WTC11 (cell line): ENCODE data around the gene P3R3URF. TPM values are rescaled to one million over a fixed set of nuclear protein-coding genes. Genes with fewer than 3 reads are reported as not detected.

Source experiments
- ERG ChIP-seq: fragments of 250-450 bp; sonication (Bioruptor Pico); IDR thresholded peaks from 2 replicates; pipeline ENCODE4 v1.8.0; 2021; ENCODE audit warnings: mild to moderate bottlenecking
- FOXJ3 ChIP-seq: sonication (generic); formaldehyde crosslinking; IDR thresholded peaks from 2 replicates; pipeline ENCODE4 v1.9.0; 2021; ENCODE audit warnings: missing genetic modification reagents, mild to moderate bottlenecking, borderline replicate concordance
- HMGXB4 ChIP-seq: sonication (generic); formaldehyde crosslinking; IDR thresholded peaks from 2 replicates; pipeline ENCODE4 v1.8.1; 2023; ENCODE audit warnings: mild to moderate bottlenecking, moderate library complexity, missing genetic modification reagents
- MLX ChIP-seq: sonication (generic); formaldehyde crosslinking; IDR thresholded peaks from 2 replicates; pipeline ENCODE4 v1.8.1; 2023; ENCODE audit warnings: mild to moderate bottlenecking, missing genetic modification reagents, moderate library complexity
- NR2C2 ChIP-seq: sonication (generic); formaldehyde crosslinking; IDR thresholded peaks from 2 replicates; pipeline ENCODE4 v1.8.0; 2022; ENCODE audit warnings: mild to moderate bottlenecking, missing genetic modification reagents
- PRRX2 ChIP-seq: fragments of 250-450 bp; sonication (Bioruptor Pico); IDR thresholded peaks from 2 replicates; pipeline ENCODE4 v1.8.0; 2021; ENCODE audit warnings: mild to moderate bottlenecking
- RORB ChIP-seq: fragments of 250-450 bp; sonication (Bioruptor Pico); IDR thresholded peaks from 2 replicates; pipeline ENCODE4 v1.9.0; 2021; ENCODE audit warnings: mild to moderate bottlenecking
- STAT6 ChIP-seq: sonication (generic); formaldehyde crosslinking; conservative IDR thresholded peaks from 2 replicates; pipeline ENCODE4 v1.8.1; 2023; ENCODE audit warnings: mild to moderate bottlenecking, low read depth, missing genetic modification reagents, moderate library complexity
- TP53 ChIP-seq: sonication (generic); formaldehyde crosslinking; IDR thresholded peaks from 2 replicates; pipeline ENCODE4 v1.8.1; 2023; ENCODE audit warnings: mild to moderate bottlenecking, missing genetic modification reagents
- ZNF281 ChIP-seq: sonication (generic); formaldehyde crosslinking; IDR thresholded peaks from 2 replicates; pipeline ENCODE4 v1.8.0; 2023; ENCODE audit warnings: mild to moderate bottlenecking, missing genetic modification reagents
- ZNF396 ChIP-seq: fragments of 250-450 bp; sonication (Bioruptor Pico); IDR thresholded peaks from 2 replicates; pipeline ENCODE4 v1.8.0; 2021; ENCODE audit warnings: mild to moderate bottlenecking, moderate library complexity, borderline replicate concordance
- total RNA-seq: library from RNA; stranded (reverse); gene quantifications from 3 replicates; pipeline ENCODE4 v1.2.3, GENCODE V29; 2021
- TF ChIP-seq, protein P1 (sequence below): fragments of 250-450 bp; sonication (Bioruptor Pico); conservative IDR thresholded peaks from 2 replicates; pipeline ENCODE4 v1.9.0; 2021; ENCODE audit warnings: mild to moderate bottlenecking
- TF ChIP-seq, protein P2 (sequence below): sonication (generic); formaldehyde crosslinking; IDR thresholded peaks from 2 replicates; pipeline ENCODE4 v1.8.1; 2022; ENCODE audit warnings: low read depth, missing genetic modification reagents, borderline replicate concordance

The P3R3URF gene
- total RNA-seq, 1 experiment from 2014 or later = not detected

DNA sequence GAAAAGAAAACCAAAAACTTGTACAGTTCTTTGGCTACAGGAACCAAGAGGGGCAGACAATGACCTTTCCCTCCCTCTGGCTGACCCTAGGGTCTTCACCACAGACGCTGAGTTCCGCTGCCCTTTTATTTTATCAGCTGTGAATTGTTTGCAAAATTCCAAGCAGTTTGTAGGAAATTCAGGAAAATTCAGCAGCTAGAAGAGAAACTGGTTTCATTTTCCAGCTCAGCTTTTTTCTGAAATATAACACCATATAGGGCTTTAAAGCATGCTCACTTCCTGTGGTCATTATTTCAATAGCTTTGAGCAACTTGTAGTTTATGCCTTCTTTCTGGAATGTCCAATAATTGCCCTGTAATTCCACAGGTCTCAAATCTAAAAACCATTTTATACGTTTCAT is 38.4 kb downstream of the P3R3URF start (continued):
- no peak for TF ChIP-seq ZNF281 (CRISPR knock-in tag)
- no peak for TF ChIP-seq ZNF396 (CRISPR knock-in tag)
- TF ChIP-seq ERG (CRISPR knock-in tag) = no peak
- no peak for TF ChIP-seq TP53 (CRISPR knock-in tag)
- TF ChIP-seq, protein P1, sequence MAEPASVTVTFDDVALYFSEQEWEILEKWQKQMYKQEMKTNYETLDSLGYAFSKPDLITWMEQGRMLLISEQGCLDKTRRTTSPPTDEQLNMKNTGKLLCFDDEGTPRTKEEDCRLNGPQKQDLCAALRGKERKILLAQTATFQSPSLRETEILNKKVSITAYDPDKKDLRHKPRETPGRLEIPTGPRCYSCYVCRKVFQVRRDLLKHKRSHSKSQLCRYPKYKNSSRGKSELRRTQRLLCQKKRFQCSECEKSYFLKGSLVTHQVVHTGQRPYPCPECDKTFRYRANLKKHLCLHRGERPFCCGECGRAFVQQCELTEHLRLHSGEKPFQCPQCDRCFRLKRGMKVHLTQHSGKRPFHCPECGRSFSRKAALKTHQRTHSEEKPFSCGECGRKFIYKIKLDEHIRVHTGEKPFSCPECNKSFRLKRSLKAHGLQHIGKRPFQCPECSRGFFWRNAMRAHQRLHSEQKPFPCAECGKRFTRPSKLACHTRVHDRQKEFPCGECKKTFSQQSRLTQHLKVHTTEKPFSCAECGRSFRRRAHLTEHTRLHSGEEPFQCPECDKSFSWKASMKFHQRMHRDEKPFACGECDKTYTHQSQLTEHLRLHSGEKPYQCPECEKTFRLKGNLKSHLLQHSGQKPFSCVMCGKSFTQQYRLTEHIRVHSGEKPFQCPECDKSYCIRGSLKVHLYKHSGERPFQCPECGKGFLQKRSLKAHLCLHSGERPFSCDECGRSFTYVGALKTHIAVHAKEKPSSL (CRISPR knock-in tag) = no peak
- TF ChIP-seq, protein P2, sequence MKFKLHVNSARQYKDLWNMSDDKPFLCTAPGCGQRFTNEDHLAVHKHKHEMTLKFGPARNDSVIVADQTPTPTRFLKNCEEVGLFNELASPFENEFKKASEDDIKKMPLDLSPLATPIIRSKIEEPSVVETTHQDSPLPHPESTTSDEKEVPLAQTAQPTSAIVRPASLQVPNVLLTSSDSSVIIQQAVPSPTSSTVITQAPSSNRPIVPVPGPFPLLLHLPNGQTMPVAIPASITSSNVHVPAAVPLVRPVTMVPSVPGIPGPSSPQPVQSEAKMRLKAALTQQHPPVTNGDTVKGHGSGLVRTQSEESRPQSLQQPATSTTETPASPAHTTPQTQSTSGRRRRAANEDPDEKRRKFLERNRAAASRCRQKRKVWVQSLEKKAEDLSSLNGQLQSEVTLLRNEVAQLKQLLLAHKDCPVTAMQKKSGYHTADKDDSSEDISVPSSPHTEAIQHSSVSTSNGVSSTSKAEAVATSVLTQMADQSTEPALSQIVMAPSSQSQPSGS (CRISPR knock-in tag) = no peak
- TF ChIP-seq RORB (CRISPR knock-in tag) = no peak
- TF ChIP-seq FOXJ3 (CRISPR knock-in tag) = no peak
- TF ChIP-seq HMGXB4 (CRISPR knock-in tag) = no peak
- TF ChIP-seq MLX (CRISPR knock-in tag) = no peak
- TF ChIP-seq PRRX2 (CRISPR knock-in tag) = no peak
- no peak for TF ChIP-seq STAT6 (CRISPR knock-in tag)
- TF ChIP-seq NR2C2 (CRISPR knock-in tag) = no peak
- TF ChIP-seq, all 79 proteins: peak for 0
